GM19351 (cell line): ENCODE results near the gene XYLB.

Experiments used
- ATAC-seq: cut with Tn5 transposase; IDR thresholded peaks from one replicate; pipeline ENCODE4 v1.9.1; 2021; ENCODE audit warnings: mild to moderate bottlenecking, moderate library complexity; ENCODE audit not compliant: unreplicated experiment

The XYLB gene

GRCh38 chr3:38361496-38361895 is 14.9 kb downstream of the XYLB start:
- no peak for ATAC-seq

- ATAC-seq: no peak
These were observed 16.2 kb downstream of the XYLB start for GRCh38 chr3:38362825-38363224.

- no peak for ATAC-seq
These were observed 18.3 kb downstream of the XYLB start for GRCh38 chr3:38364721-38365400.

- ATAC-seq: no peak
These were observed 19.0 kb downstream of the XYLB start for GRCh38 chr3:38365469-38366062.

GRCh38 chr3:38366082-38366481 is 19.5 kb downstream of the XYLB start:
- no peak for ATAC-seq

GRCh38 chr3:38367779-38368178 is 21.2 kb downstream of the XYLB start:
- no peak for ATAC-seq

GRCh38 chr3:38368238-38368637 is 21.7 kb downstream of the XYLB start:
- no peak for ATAC-seq

- ATAC-seq: no peak
These were observed 22.6 kb downstream of the XYLB start for GRCh38 chr3:38369186-38369585.

- no peak for ATAC-seq
These were observed 23.6 kb downstream of the XYLB start for GRCh38 chr3:38370149-38370548.

GRCh38 chr3:38370861-38371260 is 24.3 kb downstream of the XYLB start:
- ATAC-seq: no peak

GRCh38 chr3:38371541-38372213 is 25.1 kb downstream of the XYLB start:
- ATAC-seq: no peak

GRCh38 chr3:38372214-38372601 is 25.6 kb downstream of the XYLB start:
- no peak for ATAC-seq

GRCh38 chr3:38374221-38374620 is 27.6 kb downstream of the XYLB start:
- ATAC-seq: no peak

GRCh38 chr3:38375072-38375471 is 28.5 kb downstream of the XYLB start:
- no peak for ATAC-seq

- ATAC-seq: no peak
These were observed 29.0 kb downstream of the XYLB start for GRCh38 chr3:38375488-38376097.

- no peak for ATAC-seq
These were observed 29.7 kb downstream of the XYLB start for GRCh38 chr3:38376098-38376816.

GRCh38 chr3:38379201-38379770 is 32.7 kb downstream of the XYLB start:
- no peak for ATAC-seq

- ATAC-seq: no peak
These were observed 36.0 kb downstream of the XYLB start for GRCh38 chr3:38382506-38383080.

- no peak for ATAC-seq
These were observed 36.7 kb downstream of the XYLB start for GRCh38 chr3:38383156-38383875.
